Endothelial cell of umbilical vein (primary cell): ENCODE results near the gene USF3.

Experiments used
- EZH2 ChIP-seq: IDR thresholded peaks from 2 replicates; pipeline ENCODE4 v1.6.1; 2012; ENCODE audit warnings: borderline replicate concordance, low read depth, mild to moderate bottlenecking, moderate library complexity, low read length, inconsistent platforms; ENCODE audit not compliant: severe bottlenecking
- FOS ChIP-seq: IDR thresholded peaks from 2 replicates; pipeline ENCODE4 v1.6.1; 2011; ENCODE audit warnings: mild to moderate bottlenecking, low read length, moderate library complexity, borderline replicate concordance; ENCODE audit not compliant: insufficient read depth
- JUN ChIP-seq: IDR thresholded peaks from 2 replicates; pipeline ENCODE4 v1.6.1; 2011; ENCODE audit warnings: borderline replicate concordance, low read depth; ENCODE audit not compliant: insufficient read length, insufficient read depth
- MYC ChIP-seq: IDR thresholded peaks from one replicate; pipeline ENCODE4 v1.6.1; 2011; ENCODE audit warnings: mild to moderate bottlenecking, low read depth, low read length
- POLR2A ChIP-seq: IDR thresholded peaks from 2 replicates; pipeline ENCODE4 v1.6.1; 2012; ENCODE audit warnings: low read depth, mild to moderate bottlenecking, control low read depth, low read length
- POLR2AphosphoS5 ChIP-seq: IDR thresholded peaks from 2 replicates; pipeline ENCODE4 v1.6.1; 2012; ENCODE audit warnings: low read depth, mild to moderate bottlenecking, control low read depth, low read length, moderate library complexity; ENCODE audit not compliant: insufficient read depth
- TF ChIP-seq, protein P1 (sequence below), 2 donors: IDR thresholded peaks; 1 replicate in 1 of 2; 2 replicates in 1 of 2; pipeline ENCODE4 v1.5.1; 2011; ENCODE audit warnings: low read length in 2 of 2, mild to moderate bottlenecking in 2 of 2, moderate library complexity in 2 of 2, control low read depth in 1 of 2, inconsistent platforms in 1 of 2, low read depth in 1 of 2; ENCODE audit not compliant: insufficient read depth in 1 of 2; ENCODE audit errors: extremely low read depth in 1 of 2
- TF ChIP-seq, protein P2 (sequence below): IDR thresholded peaks from 2 replicates; pipeline ENCODE4 v1.6.1; 2011; ENCODE audit not compliant: insufficient read depth, insufficient read length

DNA sequence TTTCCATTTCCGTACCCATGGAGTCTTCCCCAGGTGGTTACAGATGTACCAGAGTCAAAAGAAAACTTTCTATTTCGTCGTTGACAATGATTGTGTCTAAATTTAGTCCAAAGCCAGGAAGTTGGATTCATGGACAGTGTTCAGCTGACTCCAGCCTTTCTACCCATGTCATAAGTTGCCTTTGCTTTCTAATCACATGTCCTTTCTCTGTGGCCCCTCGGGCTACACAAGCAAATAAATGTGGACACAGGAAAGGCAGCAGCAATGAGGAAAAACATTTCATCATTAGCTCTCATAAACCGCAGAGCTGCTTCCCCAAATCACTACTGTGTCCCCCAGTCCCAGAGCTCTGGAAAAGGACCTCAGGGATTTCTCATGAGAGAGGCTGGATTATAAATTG, 82.0 kb downstream of the USF3 start:
- TF ChIP-seq, protein P1, sequence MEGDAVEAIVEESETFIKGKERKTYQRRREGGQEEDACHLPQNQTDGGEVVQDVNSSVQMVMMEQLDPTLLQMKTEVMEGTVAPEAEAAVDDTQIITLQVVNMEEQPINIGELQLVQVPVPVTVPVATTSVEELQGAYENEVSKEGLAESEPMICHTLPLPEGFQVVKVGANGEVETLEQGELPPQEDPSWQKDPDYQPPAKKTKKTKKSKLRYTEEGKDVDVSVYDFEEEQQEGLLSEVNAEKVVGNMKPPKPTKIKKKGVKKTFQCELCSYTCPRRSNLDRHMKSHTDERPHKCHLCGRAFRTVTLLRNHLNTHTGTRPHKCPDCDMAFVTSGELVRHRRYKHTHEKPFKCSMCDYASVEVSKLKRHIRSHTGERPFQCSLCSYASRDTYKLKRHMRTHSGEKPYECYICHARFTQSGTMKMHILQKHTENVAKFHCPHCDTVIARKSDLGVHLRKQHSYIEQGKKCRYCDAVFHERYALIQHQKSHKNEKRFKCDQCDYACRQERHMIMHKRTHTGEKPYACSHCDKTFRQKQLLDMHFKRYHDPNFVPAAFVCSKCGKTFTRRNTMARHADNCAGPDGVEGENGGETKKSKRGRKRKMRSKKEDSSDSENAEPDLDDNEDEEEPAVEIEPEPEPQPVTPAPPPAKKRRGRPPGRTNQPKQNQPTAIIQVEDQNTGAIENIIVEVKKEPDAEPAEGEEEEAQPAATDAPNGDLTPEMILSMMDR (IDR thresholded peaks at IDR 0.05; ENCODE audit: extremely low read depth in 1 of 2, insufficient read depth in 1 of 2, low read depth in 1 of 2, low read length in 2 of 2), result no peak
- TF ChIP-seq EZH2 (no peak), POLR2A (no peak), POLR2AphosphoS5 (no peak), FOS (no peak), MYC (no peak), JUN (no peak)
- TF ChIP-seq, protein P2, sequence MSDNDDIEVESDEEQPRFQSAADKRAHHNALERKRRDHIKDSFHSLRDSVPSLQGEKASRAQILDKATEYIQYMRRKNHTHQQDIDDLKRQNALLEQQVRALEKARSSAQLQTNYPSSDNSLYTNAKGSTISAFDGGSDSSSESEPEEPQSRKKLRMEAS, result no peak
